Activated CD4-positive, alpha-beta memory T cell treated with anti-CD3 and anti-CD28 coated beads, Interleukin-2, amount 10 ng/mL, durations not matched to agents 7 days and 5 days (primary cell): ENCODE data around the gene ANKRD55. TPM values are rescaled to one million over a fixed set of nuclear protein-coding genes. Genes with fewer than 3 reads are reported as not detected.
A peak's percentile ranks its signal among the peaks of the same experiment; 100 is the strongest.

Experiments used
- CTCF ChIA-PET: fragments of 350-600 bp; sonication (Branson Sonifier 250); formaldehyde crosslinking; loops from one replicate; lab custom pipeline; 2021; ENCODE audit warnings: antibody characterized with exemption, inconsistent platforms; lab: Charles Lee
- POLR2A ChIA-PET: fragments of 350-600 bp; sonication (Branson Sonifier 250); formaldehyde crosslinking; loops from one replicate; lab custom pipeline; 2021; ENCODE audit warnings: antibody characterized with exemption; lab: Charles Lee
- DNase-seq: peaks from one replicate; pipeline ENCODE4 v3.0.0-alpha.2; 2020
- H3K27ac Mint-ChIP-seq: one replicate; pipeline ENCODE4 v1.8.0; 2021; ENCODE audit warnings: mild to moderate bottlenecking, mixed read lengths
- H3K27me3 Mint-ChIP-seq: one replicate; pipeline ENCODE4 v1.8.0; 2021; ENCODE audit warnings: mixed read lengths
- H3K36me3 Mint-ChIP-seq: one replicate; pipeline ENCODE4 v1.8.0; 2021; ENCODE audit warnings: low read depth, mixed read lengths
- H3K4me1 Mint-ChIP-seq: one replicate; pipeline ENCODE4 v1.8.0; 2021; ENCODE audit warnings: mixed read lengths
- H3K4me3 Mint-ChIP-seq: one replicate; pipeline ENCODE4 v1.8.0; 2021; ENCODE audit warnings: mild to moderate bottlenecking, mixed read lengths
- H3K9me3 Mint-ChIP-seq: one replicate; pipeline ENCODE4 v1.8.0; 2021; ENCODE audit warnings: mixed read lengths
- total RNA-seq, 2 experiments: library from RNA; stranded (reverse); gene quantifications; one replicate each; pipeline ENCODE4 v1.2.3, GENCODE V29; 2021

ANKRD55 gene
- total RNA-seq, 2 experiments from 2014 or later: 3.5 to 3.7 TPM

DNA sequence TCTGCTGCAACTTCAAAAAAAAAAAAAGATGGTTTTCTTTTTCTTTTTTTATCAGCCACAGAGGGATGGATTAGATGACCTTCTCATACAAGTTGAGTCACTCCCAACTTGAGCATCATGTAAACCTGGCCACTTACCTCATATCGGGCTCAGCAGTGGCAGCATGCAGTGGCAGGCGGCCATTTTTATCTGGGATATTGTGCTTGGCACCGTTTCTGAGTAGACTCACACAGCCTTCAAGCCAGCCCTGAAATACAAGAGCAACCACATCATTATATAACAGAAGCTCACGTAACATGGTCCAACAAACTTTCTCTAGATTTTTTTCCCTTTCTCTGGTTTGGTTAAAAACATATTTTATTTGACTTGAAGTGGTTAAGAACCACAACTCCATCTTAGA is 62.6 kb downstream of the ANKRD55 start:
- ChIA-PET CTCF (no interaction called here), POLR2A (no interaction called here)
- H3K4me3 Mint-ChIP-seq: no peak overlapping the region
- peaks cover 16% of the 10 kb centered on the region for H3K27me3 Mint-ChIP-seq
- no peaks in the 10 kb centered on the region for H3K36me3 Mint-ChIP-seq
- DNase-seq: no peak
- no peak overlapping the region for H3K27ac Mint-ChIP-seq
- H3K4me1 Mint-ChIP-seq: peaks cover 26% of the 10 kb centered on the region
- H3K9me3 Mint-ChIP-seq: no peaks in the 10 kb centered on the region

DNA sequence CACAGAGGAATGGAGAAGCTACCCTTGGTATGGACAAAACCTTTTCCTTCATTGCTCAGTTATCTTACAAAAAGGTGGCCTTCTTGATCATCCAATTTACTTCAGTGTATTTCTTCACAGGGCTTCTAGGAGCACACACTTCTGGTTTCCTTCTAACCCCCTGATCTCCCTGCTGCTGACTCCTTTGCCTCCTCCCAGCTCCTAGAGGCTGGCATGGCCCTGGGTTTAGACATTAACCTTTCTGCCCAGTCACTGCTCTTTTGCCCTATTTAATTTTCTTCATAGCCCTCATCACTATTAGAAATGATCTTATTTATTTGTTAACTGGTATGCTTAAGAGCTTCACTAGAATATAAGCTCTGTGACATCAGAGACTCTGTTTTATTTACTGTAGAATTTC is 63.2 kb downstream of the ANKRD55 start:
- ChIA-PET CTCF (no interaction called here), POLR2A (no interaction called here)
- no peak for DNase-seq
- Mint-ChIP-seq H3K4me1 (peaks cover 26% of the 10 kb centered on the region), H3K27me3 (peaks cover 10% of the 10 kb centered on the region), H3K4me3 (no peak overlapping the region), H3K9me3 (no peaks in the 10 kb centered on the region), H3K36me3 (no peaks in the 10 kb centered on the region), H3K27ac (no peak overlapping the region)

DNA sequence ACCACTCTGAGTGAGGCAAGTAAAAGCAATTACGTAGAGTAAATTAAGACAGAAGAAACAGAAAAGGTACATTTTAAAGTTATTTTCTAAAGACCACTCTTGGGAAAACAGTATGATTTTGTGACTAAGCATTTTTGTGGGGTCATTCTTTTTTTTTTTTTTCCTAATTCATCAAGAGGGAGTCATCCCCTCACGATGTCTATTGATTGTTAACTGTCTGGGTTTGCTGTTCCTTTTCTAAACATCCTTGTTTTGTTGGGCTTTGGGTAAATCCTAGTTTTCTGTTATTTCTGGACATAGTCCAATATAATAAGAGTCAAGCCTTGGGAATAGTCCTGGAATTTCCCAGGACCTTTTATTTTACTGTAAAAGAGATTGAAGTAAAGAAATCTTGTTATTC is 63.8 kb downstream of the ANKRD55 start:
- Mint-ChIP-seq H3K9me3 (no peaks in the 10 kb centered on the region), H3K4me1 (peaks cover 26% of the 10 kb centered on the region), H3K27me3 (peaks cover 6% of the 10 kb centered on the region), H3K27ac (no peak overlapping the region), H3K36me3 (no peaks in the 10 kb centered on the region), H3K4me3 (no peak overlapping the region)
- ChIA-PET POLR2A (interaction anchor here (1.0 kb wide), 1 partner anchor 222 kb away, joined by 3 read pairs; no protein-coding TSS in a partner anchor), CTCF (no interaction called here)
- DNase-seq: no peak

DNA sequence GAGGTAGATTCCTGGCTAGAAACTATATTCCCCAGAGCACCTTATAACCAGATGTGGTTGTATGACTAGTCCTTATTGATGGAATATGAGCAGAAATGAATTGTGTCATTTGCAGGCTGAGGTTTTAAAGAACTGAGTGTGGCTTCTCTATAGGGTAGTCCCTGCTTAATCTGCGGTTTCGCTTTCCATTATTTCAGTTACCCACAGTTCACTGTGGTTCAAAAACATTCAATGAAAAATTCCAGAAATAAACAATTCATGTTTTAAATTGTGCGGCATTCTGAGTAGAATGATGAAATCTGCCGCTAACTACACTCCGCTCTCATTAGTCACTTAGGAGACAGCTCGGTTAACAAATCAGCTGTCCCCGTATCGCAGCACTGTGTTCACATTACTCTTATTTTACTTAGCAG is 65.1 kb downstream of the ANKRD55 start:
- DNase-seq: no peak
- H3K9me3 Mint-ChIP-seq: no peaks in the 10 kb centered on the region
- peak overlapping the region; percentile 49 for H3K4me3 Mint-ChIP-seq
- no peak overlapping the region for H3K27ac Mint-ChIP-seq
- POLR2A ChIA-PET: interaction anchor here (1.0 kb wide), 2 partner anchors 10 to 221 kb away, joined by 3 read pairs; no protein-coding TSS in a partner anchor
- H3K27me3 Mint-ChIP-seq: peaks cover 6% of the 10 kb centered on the region
- peaks cover 26% of the 10 kb centered on the region for H3K4me1 Mint-ChIP-seq
- no peaks in the 10 kb centered on the region for H3K36me3 Mint-ChIP-seq
- CTCF ChIA-PET: interaction anchor here (0.5 kb wide), 1 partner anchor 155 kb away, joined by 3 read pairs; no protein-coding TSS in a partner anchor

DNA sequence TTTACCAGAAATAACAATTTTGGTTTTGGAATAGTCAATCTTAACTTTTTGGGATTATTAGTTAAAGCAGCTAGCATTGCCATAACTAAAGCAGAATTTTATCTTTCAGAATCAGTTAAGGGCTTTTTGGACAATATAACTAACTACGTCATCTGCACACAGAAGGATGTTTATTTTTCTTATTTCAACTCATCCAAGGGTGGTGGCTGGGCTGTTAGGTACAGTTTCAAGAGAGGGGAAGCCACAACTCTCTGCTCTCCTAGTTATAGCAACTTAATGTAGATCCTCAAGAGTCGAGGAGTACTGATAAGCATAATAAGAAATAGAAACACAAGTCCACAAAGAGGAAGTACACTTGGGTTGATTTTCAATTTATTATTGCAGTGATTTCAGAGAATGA is 65.6 kb downstream of the ANKRD55 start:
- Mint-ChIP-seq H3K27me3 (peaks cover 4% of the 10 kb centered on the region), H3K36me3 (no peaks in the 10 kb centered on the region), H3K4me3 (peak overlapping the region; percentile 49), H3K9me3 (no peaks in the 10 kb centered on the region), H3K4me1 (peaks cover 26% of the 10 kb centered on the region), H3K27ac (no peak overlapping the region)
- no peak for DNase-seq
- ChIA-PET CTCF (no interaction called here), POLR2A (interaction anchor here (1.0 kb wide), 1 partner anchor 9 kb away, joined by 3 read pairs; no protein-coding TSS in a partner anchor)

DNA sequence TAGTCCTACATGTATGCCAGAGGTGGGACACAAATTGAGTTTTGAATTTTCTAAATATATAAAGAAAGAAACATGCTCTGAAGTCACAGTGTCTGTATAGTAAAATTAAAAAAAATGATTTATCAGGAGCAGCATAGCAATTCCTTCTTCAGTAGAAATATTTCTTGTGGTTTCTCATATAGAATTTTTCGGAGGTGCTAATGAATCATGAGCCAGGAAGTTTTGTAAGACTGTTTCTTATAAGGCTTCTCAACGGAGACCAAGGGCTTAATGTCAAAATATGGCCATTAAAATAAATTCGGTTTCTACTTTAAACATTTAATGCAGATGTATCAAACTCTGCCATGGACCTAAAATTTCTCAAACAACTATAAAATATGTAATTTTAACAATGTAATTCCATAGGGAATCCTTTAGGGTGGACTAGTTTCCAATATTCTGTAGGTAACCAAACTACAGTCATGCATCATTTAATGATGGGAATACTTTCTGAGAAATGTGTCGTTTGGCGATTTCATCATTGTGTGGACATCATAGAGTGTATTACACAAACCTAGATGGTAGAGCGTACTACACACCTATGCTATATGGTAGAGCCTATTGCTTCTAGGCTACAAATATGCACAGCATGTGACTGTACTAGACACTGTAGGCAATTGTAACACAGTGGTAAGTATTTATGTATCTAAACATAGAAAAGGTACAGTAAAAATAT is 66.3 kb downstream of the ANKRD55 start:
- Mint-ChIP-seq H3K4me1 (peaks cover 27% of the 10 kb centered on the region), H3K36me3 (no peaks in the 10 kb centered on the region), H3K9me3 (no peaks in the 10 kb centered on the region), H3K27me3 (peaks cover 4% of the 10 kb centered on the region), H3K27ac (no peak overlapping the region), H3K4me3 (no peak overlapping the region)
- ChIA-PET CTCF (no interaction called here), POLR2A (no interaction called here)
- no peak for DNase-seq

DNA sequence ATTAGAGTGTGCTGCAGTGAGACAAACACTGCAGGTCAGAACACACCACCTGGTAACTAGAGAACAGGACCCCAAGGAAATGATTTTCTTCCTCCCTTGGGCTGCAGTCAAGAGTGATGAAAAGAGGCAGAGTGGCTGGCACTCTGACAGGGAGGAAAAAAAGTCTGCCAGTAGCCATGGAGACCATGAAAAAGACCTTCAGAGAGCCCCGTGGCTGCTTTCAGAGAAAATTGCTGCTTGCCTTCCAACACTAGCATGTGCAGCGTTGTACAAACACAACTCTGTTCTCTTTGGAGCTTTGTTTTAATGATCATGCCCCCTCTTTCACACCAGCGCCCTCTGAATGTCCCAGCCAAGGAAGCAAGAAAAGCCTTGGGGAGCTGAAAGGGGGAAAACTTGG is 68.8 kb downstream of the ANKRD55 start:
- POLR2A ChIA-PET: no interaction called here

DNA sequence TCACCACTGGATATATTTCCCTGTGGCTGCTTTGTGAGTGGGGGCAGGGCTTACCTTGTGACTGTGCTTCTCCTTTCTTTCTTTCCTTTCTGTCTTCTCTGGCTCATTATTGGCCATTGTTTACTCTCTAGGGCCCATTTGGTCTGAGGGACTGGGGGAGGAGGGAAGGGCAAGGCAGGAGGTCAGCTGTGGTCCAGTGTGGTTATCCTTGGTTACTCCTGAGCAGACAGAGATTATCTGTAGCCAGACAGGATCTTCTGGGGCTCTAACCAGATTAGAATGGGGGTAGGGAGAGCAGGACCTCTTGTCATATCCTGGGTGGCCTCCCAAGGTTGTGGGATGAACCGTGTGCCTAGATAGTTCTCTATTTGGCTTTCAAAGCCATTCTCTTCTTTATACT is 71.2 kb downstream of the ANKRD55 start:
- Mint-ChIP-seq H3K4me1 (peaks cover 52% of the 10 kb centered on the region), H3K27ac (no peak overlapping the region), H3K4me3 (no peak overlapping the region), H3K27me3 (no peaks in the 10 kb centered on the region), H3K36me3 (peaks cover 4% of the 10 kb centered on the region), H3K9me3 (no peaks in the 10 kb centered on the region)
- no peak for DNase-seq
- ChIA-PET CTCF (no interaction called here), POLR2A (no interaction called here)

More for the DNA sequence above, 68.8 kb downstream of the ANKRD55 start:
- CTCF ChIA-PET: interaction anchor here (0.9 kb wide), 1 partner anchor 228 kb away, joined by 3 read pairs; no protein-coding TSS in a partner anchor
- DNase-seq: no peak
- no peaks in the 10 kb centered on the region for H3K36me3 Mint-ChIP-seq
- H3K4me3 Mint-ChIP-seq: no peak overlapping the region
- H3K4me1 Mint-ChIP-seq: peaks cover 47% of the 10 kb centered on the region
- no peaks in the 10 kb centered on the region for H3K9me3 Mint-ChIP-seq
- no peak overlapping the region for H3K27ac Mint-ChIP-seq
- no peaks in the 10 kb centered on the region for H3K27me3 Mint-ChIP-seq

DNA sequence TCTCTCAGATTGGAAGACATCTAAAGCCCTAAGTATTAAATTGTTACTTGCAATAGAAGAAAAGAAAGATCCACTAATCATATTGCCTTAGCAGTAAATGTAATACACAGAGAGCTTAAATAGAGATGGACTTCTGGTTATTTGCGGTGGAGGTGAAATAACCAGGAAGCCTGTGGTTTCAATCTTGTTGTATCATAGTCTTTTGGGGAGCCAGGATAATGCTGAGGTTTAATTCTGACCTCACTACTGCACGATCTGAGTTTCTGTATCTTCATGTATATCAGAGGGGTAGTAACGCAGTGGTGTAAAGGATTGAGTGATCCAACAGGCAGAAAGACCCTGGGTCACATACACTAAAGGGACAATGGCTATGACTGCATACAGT is 71.7 kb downstream of the ANKRD55 start:
- H3K36me3 Mint-ChIP-seq: peaks cover 4% of the 10 kb centered on the region
- H3K27me3 Mint-ChIP-seq: no peaks in the 10 kb centered on the region
- CTCF ChIA-PET: no interaction called here
- H3K9me3 Mint-ChIP-seq: no peaks in the 10 kb centered on the region
- POLR2A ChIA-PET: interaction anchor here (1.3 kb wide), 1 partner anchor 13 kb away, joined by 6 read pairs; no protein-coding TSS in a partner anchor
- H3K27ac Mint-ChIP-seq: no peak overlapping the region
- H3K4me3 Mint-ChIP-seq: no peak overlapping the region
- peaks cover 57% of the 10 kb centered on the region for H3K4me1 Mint-ChIP-seq
- no peak for DNase-seq

DNA sequence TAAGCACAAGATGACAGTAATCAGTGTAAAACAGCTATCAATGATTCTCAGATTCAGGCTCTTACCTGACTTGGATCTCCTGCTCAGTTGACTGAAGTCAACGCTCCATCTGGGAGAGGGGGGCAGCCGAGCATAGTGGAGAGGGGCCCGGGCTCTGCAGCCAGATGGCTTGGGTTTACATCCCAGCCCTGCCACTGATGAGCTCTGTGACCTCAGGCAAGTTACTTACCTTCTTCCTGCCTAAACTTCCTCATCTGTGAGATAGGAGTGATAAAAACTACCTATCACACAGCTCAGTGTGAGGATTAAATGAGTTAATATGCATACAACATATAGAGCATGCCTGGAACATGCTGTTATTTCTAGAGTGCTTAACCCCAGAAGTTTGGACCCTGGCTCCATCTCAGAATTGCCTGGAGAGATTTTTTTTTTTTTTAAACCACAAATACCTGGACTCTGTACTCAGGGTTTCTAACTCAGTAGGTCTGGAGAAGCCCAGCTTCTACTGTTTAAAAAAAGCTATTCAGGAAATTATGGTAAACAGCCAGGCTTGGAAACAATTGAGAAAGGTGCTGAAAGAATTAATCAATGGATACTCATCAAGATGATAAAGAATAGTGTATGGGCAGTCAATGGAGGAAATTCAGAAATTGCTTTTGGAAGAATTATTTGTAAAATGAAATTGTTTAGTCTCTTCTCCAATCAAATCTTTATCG is 72.2 kb downstream of the ANKRD55 start:
- CTCF ChIA-PET: interaction anchor here (0.7 to 2.6 kb wide), 2 partner anchors 13 to 666 kb away, joined by 3 to 8 read pairs; no protein-coding TSS in a partner anchor

DNA sequence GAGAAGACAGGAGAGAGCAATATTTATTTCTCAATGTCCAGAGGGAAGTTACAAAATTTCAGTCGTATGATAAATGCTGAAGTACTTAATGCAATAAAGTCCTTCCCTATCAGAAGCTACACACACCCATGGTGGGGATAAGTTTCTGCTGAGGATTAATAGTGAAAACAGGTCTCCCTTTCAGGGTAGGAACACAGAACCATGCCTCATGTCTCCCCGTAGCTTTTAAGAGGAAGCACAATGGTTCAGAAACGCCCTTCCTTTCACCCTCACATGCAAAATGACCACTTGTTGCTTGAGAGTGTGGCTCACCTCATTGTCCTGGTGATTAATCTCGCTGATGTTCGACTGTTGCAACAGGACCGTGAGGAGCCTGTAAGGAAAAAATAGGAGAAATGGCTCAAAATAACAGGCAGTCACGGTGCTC is 73.6 kb downstream of the ANKRD55 start:
- Mint-ChIP-seq H3K27ac (peak overlapping the region; percentile 76), H3K4me3 (peak overlapping the region; percentile 72), H3K9me3 (no peaks in the 10 kb centered on the region), H3K36me3 (peaks cover 4% of the 10 kb centered on the region), H3K4me1 (peaks cover 69% of the 10 kb centered on the region), H3K27me3 (no peaks in the 10 kb centered on the region)
- ChIA-PET CTCF (interaction anchor here (2.6 kb wide), 1 partner anchor 11 kb away, joined by 8 read pairs; no protein-coding TSS in a partner anchor), POLR2A (interaction anchor here (0.8 kb wide), 1 partner anchor 166 kb away, joined by 3 read pairs; no protein-coding TSS in a partner anchor)
- DNase-seq: no peak

More for the DNA sequence above, 72.2 kb downstream of the ANKRD55 start:
- Mint-ChIP-seq H3K4me1 (peaks cover 58% of the 10 kb centered on the region), H3K27ac (peak overlapping the region; percentile 76), H3K27me3 (no peaks in the 10 kb centered on the region), H3K4me3 (peak overlapping the region; percentile 72), H3K9me3 (no peaks in the 10 kb centered on the region), H3K36me3 (peaks cover 4% of the 10 kb centered on the region)
- no peak for DNase-seq
- POLR2A ChIA-PET: interaction anchor here (1.2 to 1.3 kb wide), 3 partner anchors 9 to 183 kb away, joined by 3 to 6 read pairs (median 4); no protein-coding TSS in a partner anchor

DNA sequence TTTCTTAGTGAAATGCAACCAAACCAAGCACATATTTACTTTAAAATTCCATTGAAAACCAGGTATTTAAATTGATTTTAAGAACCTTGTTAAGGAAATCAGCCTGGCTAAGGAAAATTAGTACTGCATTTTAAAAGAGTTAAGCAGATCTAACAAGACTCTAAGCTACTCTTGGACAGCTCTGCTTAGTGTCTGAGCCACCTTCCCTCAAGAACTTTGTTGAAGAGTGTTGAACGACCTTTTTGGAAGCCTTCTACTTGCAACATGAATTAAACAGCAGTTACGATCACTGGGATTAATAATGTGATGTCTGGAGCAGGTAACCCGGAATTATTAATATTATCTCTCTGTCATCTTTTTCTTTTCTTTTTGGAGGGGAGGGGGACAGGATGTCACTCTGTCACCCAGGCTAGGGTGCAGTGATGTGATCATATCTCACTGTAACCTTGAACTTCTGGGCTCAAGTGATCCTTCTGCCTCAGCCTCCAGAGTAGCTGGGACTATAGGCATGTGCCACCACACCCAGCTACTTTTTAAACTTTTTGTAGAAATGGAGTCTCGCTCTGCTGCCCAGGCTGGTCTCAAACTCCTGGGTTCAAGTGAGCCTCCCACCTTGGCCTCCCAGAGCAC is 74.7 kb downstream of the ANKRD55 start:
- Mint-ChIP-seq H3K27ac (peak overlapping the region; percentile 76), H3K27me3 (no peaks in the 10 kb centered on the region), H3K4me3 (peak overlapping the region; percentile 72), H3K4me1 (peaks cover 74% of the 10 kb centered on the region), H3K9me3 (no peaks in the 10 kb centered on the region), H3K36me3 (peaks cover 6% of the 10 kb centered on the region)
- DNase-seq: no peak
- ChIA-PET POLR2A (interaction anchor here (0.6 to 1.6 kb wide), 5 partner anchors 9 to 168 kb away, joined by 3 to 5 read pairs (median 3); partner anchors contain the start of gene IL6ST), CTCF (interaction anchor here (2.6 kb wide), 1 partner anchor 10 kb away, joined by 8 read pairs; no protein-coding TSS in a partner anchor)
